NCI-H345 (cell line): ENCODE measurements around the gene SEMA7A.
"Not testable (repeated sequence)": the region's sequence is repeated elsewhere in the genome, so short reads cannot be mapped to it uniquely, and the experiment has no call there.

Experiments
- DNase-seq: peaks from one replicate; lab custom pipeline; 2025; lab: John Stamatoyannopoulos, UW

The SEMA7A gene

GRCh38 chr15:74373056-74373650, 60.6 kb downstream of the SEMA7A start:
- DNase-seq: no peak

- DNase-seq: no peak
Observed at GRCh38 chr15:74370471-74370870, 63.3 kb downstream of the SEMA7A start.

DNA sequence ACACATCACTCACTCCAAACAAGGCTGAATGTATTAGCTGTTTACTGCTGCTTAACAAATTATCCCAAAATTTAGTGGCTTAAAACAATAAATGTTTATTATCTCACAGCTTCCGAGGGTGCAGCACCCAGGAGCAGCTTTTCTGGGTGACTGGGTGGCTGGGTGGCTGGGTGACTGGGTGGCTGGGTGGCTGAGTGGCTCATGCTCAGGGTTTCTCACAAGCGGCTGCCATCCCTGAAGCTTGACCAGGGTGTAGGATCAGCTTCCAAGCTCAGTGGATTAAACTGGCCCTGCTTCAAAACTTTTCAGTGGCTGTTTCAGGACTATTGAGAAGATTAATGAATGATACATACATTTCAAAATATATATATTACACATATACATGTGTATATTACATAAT, 64.0 kb downstream of the SEMA7A start:
- no peak for DNase-seq

DNA sequence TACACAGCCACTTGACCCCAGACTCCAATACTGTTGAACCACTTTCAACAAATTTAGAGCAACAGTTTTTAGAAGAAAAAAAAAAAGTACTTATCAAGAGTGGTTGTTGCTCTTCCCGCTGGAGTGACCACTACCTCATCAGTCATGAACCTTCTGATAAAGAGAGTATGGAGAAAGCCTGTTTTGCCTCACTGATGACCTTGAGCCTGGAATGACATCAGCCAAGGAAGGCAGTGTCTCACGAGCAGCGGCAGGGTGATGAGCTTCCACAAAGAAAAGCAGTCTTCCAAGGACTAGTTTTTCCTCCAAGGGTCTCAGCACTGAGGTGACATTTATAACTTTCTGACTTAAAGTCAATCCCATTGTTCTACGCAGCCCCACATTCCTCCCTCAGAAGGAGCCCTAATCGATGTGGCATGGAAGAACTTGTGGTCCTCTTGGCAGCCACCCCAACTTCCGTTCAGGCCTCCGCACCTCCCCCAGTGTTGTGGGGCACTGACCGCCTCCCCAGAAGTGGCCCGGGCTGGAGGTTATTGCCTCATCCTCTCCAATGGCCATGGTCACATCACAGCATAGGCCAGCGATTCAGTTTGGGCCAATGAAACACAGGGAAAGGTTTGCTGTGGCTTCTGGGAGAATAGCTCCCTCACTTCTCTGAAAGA, 64.5 kb downstream of the SEMA7A start:
- no peak for DNase-seq

DNA sequence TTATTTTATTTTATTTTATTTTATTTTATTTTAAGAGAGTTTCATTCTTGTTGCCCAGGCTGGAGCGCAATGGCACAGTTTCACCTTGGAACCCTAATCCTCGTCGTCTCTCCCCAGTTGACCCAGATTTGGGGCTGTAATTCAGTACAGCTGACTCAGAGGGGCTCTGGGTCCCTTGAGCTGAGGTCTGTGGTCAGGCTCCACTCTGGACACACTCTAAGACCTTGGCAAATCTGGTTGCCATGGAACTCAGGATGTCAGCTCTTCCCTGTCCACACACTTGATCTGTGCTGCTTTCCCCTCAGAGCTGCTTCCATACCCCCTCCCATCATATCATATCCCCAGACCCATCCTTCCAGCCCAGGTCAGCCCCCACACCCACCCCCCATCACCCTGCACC, 65.6 kb downstream of the SEMA7A start:
- DNase-seq: no peak

GRCh38 chr15:74367296-74367854, 66.4 kb downstream of the SEMA7A start, which contains the start of gene CYP11A1:
Gene CYP11A1, minus strand, starts transcription at chr15:74367646. Its CDS starts 61 bp downstream, at chr15:74367585.
- DNase-seq: no peak

- DNase-seq: no peak
Observed at GRCh38 chr15:74365598-74366445, 67.9 kb downstream of the SEMA7A start.

DNA sequence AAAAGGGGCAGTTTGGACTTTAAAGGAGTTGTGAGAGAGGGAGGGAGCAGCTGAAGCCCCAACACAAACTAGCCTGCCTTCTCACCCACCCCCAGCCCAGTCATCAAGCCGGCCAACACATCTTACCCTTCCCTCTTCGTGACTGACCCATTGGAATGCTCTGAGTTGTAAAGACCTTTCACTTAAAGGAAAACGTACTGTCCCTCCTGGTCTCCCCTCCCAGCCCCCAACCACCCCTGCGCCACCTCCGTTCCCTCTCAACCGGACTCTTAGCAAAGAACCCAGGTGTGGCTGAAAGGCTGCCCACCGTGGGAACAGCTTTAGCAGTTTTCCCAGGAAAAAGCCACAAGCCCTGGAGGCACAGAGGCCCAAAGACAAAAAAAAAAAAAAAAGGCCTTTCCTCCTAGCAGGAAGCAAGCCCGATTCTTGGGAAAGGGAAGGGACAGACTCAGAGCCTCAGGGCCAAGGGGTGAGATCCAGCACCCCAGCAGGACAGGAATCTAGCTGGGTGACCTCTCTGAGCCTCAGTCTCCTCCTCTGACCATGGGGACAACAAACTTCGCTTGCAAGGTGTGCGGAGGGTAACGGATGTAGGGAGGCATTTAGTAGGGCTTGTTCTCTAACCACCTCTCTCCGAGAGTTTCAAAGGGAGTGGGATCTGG, 68.7 kb downstream of the SEMA7A start:
- DNase-seq: no peak

DNA sequence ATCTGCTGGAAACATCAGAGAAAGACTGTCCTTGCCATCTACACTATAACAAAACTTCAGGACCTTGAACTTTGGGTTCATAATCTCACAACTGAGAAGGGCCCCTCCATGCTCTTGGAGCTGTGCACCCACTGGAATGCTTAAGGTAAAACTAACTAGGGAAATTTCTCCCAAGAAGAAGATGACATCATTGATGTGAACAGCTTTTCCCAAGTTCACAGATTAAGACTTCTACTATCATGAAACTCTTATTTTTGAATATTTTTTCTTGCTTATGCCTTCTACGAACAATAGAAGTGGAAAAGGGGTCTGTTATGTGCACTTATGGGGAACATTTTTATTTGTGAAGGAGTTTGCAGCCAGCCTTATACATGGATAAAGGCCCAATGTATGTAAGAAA, 71.3 kb downstream of the SEMA7A start:
- no peak for DNase-seq

DNA sequence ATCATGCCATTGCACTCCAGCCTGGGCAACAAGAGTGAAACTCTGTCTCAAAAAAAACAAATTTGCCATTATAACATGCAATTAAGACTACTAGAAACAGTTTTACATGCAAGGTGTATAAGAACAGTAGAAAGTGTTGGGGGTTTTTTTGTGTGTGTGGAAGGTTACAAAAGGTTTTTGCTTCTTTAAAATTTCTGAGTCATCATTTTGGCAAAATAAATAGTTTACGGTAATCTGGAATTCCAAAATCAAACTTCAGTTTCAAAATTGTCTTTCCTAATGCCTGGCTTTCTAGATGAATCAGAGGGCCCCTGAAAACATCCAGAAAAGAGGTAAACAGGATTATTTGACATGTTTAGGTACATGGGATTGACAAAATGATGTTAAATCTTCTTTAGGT, 72.9 kb downstream of the SEMA7A start:
- DNase-seq: not testable (repeated sequence)

- DNase-seq: not testable (repeated sequence)
Observed at GRCh38 chr15:74359376-74359775, 74.4 kb downstream of the SEMA7A start.
